Gastroesophageal sphincter (tissue), 3 donors: ENCODE data around the gene MTARC1.

Experiments
- CTCF ChIP-seq, 4 experiments: fragments of 200-600 bp in 2 of 4; fragments of 450-650 bp in 2 of 4; sonication (generic) in 1 of 4; IDR thresholded peaks; one replicate each; pipeline ENCODE4 v1.5.1; 2017 to 2019; ENCODE audit warnings: antibody characterized with exemption in 4 of 4, mild to moderate bottlenecking in 2 of 4, moderate library complexity in 2 of 4
- POLR2A ChIP-seq, 2 donors: fragments of 450-650 bp; IDR thresholded peaks; one replicate each; pipeline ENCODE4 v1.6.1; 2017; ENCODE audit warnings: antibody characterized with exemption in 2 of 2, mild to moderate bottlenecking in 2 of 2, moderate library complexity in 1 of 2

DNA sequence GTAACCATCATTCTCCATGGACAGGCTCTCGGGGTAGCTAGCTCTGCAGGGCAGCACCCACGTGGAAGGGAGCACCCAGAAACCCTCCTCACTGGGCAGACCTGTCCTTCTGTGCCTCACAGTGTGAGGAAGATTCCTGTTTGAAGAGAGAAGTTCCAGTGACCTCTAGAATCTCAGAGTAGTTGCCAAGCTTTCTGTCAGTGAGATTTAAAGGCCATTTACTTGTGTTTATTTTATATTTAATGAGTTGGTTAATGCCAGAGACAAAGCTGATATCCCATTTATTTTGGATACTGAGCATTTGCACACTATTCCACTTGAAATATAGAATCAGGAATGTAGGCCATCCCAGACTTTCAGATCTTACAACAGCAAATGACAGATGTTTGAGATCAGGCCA lies 28.7 kb downstream of the MTARC1 start:
- no peak for TF ChIP-seq CTCF (IDR thresholded peaks at IDR 0.05)
- TF ChIP-seq POLR2A (IDR thresholded peaks at IDR 0.05): no peak
